Measurements from ENCODE around the gene KLHL42.

- TF ChIP-seq POLR2A (IDR thresholded peaks at IDR 0.05) = no peak
- TF ChIP-seq, protein P1, sequence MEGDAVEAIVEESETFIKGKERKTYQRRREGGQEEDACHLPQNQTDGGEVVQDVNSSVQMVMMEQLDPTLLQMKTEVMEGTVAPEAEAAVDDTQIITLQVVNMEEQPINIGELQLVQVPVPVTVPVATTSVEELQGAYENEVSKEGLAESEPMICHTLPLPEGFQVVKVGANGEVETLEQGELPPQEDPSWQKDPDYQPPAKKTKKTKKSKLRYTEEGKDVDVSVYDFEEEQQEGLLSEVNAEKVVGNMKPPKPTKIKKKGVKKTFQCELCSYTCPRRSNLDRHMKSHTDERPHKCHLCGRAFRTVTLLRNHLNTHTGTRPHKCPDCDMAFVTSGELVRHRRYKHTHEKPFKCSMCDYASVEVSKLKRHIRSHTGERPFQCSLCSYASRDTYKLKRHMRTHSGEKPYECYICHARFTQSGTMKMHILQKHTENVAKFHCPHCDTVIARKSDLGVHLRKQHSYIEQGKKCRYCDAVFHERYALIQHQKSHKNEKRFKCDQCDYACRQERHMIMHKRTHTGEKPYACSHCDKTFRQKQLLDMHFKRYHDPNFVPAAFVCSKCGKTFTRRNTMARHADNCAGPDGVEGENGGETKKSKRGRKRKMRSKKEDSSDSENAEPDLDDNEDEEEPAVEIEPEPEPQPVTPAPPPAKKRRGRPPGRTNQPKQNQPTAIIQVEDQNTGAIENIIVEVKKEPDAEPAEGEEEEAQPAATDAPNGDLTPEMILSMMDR (IDR thresholded peaks at IDR 0.05) = no peak
These were observed 46.0 kb downstream of the KLHL42 start for GRCh38 chr12:27826076-27826475.
